Metanephros (tissue), 2 donors: Measurements from ENCODE around the gene RCOR1. TPM values are rescaled to one million over a fixed set of nuclear protein-coding genes. Genes with fewer than 3 reads are reported as not detected.

Experiments used
- small RNA-seq: library from RNA; depleted of rRNA; stranded (forward); fragments of <200 nt; gene quantifications from one replicate; pipeline ENCODE3, GENCODE V24; 2014; ENCODE audit warnings: low replicate concordance
- total RNA-seq: library from RNA; depleted of rRNA; stranded (reverse); fragments of >200 nt; gene quantifications from one replicate; pipeline ENCODE4 v1.2.3, GENCODE V29; 2014

RCOR1 gene
- total RNA-seq, result 22.8 TPM

DNA sequence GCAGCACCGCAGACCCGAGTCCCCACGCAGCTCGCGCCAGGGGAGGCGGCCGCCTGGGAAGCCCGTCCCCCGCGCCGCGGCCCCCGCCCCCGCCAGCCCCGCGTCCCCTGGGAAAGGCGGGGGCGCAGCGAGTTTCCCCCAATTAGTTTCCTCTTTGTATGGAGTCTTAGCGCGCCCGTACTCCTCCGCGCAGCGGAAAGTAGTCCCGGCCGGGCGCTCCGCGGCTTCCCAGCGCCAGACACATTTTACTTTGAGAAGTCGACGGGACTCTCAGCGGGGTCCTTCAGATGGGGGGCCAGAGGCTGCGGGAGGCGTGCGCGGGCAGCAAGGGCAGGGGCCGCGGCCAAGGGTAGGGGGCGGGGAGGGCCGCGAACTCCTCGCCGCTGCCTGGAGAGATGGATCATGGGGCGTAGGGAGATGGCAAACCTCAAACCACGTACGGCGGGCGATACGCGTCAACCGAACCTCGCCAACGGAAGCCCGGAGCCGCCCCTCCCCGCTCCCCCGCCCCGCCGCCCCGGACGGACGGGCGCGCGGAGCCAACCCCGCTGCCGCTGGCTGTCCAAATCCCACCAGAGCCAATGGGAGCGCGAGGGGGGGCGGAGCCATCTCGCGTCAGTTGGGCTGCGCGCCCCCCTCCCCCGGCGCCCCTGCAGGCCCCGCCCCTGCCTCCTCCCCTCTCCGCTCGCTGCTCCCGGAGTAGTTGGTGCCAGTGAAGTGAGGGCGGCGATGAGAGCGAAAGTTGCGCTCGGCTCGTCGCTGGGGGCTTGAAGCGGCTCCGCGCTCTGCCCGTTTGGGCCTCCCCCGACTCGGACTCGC lies at the start of gene RCOR1:
Gene RCOR1 (plus strand): TSS at position 706 of the 819 bp plus-strand sequence. CDS start 238 bp downstream, outside the sequence.

DNA sequence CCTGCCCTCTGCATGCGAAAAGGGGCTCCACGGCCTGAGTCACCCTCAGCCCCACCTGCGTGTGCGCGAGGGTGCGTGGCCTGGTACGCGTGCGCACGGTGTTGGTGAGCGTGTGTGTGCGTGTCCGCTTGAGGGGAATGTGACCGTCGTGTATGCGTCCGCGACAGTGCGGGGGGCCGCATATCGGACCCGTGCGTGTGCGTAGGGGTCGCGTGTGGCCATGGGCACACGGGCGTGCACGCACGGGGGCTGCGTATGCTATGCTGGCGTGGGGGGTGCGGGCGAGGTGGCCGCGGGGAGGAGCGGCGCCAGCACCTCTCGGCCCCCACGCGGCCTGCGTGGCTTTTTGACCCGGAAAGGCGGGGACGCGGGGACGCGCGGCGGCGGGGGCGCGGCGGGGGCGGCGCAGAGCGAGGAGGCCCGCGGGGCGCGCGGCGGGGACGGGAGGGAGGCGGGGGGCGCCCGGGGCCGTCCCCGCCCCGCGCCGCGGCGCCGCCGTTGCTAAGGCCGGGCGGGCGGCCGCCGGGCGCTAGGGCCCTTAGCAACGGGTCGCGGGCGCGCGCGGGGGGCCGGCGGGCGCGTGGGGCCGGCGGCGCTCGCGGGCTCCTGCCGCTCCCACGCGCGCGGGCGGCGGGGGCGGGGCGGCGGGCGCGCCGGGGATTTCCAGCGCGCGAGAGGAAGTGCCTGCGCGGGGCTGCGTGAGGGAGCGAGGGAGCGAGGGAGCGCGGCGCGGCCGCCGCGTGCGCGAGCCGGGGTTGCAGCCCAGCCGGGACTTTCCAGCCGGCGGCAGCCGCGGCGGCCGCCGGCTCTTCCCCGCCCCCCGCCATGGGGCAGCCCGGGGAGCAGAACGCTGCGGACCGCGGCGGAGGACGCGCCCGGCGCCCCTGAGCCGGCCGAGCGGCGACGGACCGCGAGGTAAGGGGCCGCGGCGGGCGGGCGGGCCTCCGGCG lies 184.6 kb downstream of the RCOR1 start, which contains the start of gene TRAF3:
Gene TRAF3 (plus strand): TSS at position 689 of the 950 bp plus-strand sequence. CDS start 92,753 bp downstream, outside the sequence.

Small RNA genes lying within 50 kb of the gene (small RNA-seq; reads per million reads assigned to genes)
- gene RF00019 (not detected), gene RN7SL546P (not detected)

Other genes starting within 250 kb of the RCOR1 start
- 26.6 TPM for gene CINP, start 229.8 kb upstream of the RCOR1 start, total RNA-seq
- gene TECPR2, start 229.7 kb upstream of the RCOR1 start, total RNA-seq, result 29.2 TPM
- 20.4 TPM for gene ANKRD9, start 82.9 kb upstream of the RCOR1 start, total RNA-seq
- gene TRAF3, start 184.8 kb downstream of the RCOR1 start, total RNA-seq, result 18.0 TPM